PFSK-1 (cell line): Measurements from ENCODE around the gene APLN.

Experiments
- FOXP2 ChIP-seq: optimal IDR thresholded peaks from 2 replicates; pipeline ENCODE3; 2011; ENCODE audit warnings: borderline replicate concordance, control low read depth, inconsistent platforms; ENCODE audit not compliant: insufficient read depth; ENCODE audit errors: extremely low read length, extremely low read depth
- POLR2AphosphoS5 ChIP-seq: IDR thresholded peaks from 2 replicates; pipeline ENCODE4 v1.6.1; 2012; ENCODE audit warnings: low read depth, mild to moderate bottlenecking, control low read depth, low read length, moderate library complexity
- REST ChIP-seq, 2 experiments: IDR thresholded peaks; 2 replicates each; pipeline versions ENCODE4 v1.6.1 to v1.8.0; 2011 to 2012; ENCODE audit warnings: low read depth in 2 of 2, low read length in 2 of 2, control low read depth in 1 of 2, inconsistent platforms in 1 of 2, mild to moderate bottlenecking in 1 of 2, moderate library complexity in 1 of 2; ENCODE audit not compliant: insufficient read depth in 1 of 2
- SIN3A ChIP-seq: IDR thresholded peaks from 2 replicates; pipeline ENCODE4 v1.6.1; 2012; ENCODE audit warnings: mild to moderate bottlenecking, low read length, moderate library complexity, borderline replicate concordance; ENCODE audit not compliant: insufficient read depth
- TAF1 ChIP-seq: IDR thresholded peaks from 2 replicates; pipeline ENCODE4 v1.6.1; 2012; ENCODE audit warnings: low read length, control low read depth, borderline replicate concordance; ENCODE audit not compliant: insufficient read depth

Gene APLN

GRCh38 chrX:129641469-129641868 is 13.3 kb downstream of the APLN start:
- no peak for TF ChIP-seq SIN3A
- no peak for TF ChIP-seq POLR2AphosphoS5
- TF ChIP-seq TAF1: no peak
- no peak for TF ChIP-seq FOXP2
- TF ChIP-seq REST (IDR thresholded peaks at IDR 0.05; ENCODE audit: insufficient read depth in 1 of 2, low read depth in 2 of 2, low read length in 2 of 2): no peak

GRCh38 chrX:129640737-129641136 is 14.0 kb downstream of the APLN start:
- no peak for TF ChIP-seq FOXP2
- TF ChIP-seq POLR2AphosphoS5: no peak
- no peak for TF ChIP-seq SIN3A

- no peak for TF ChIP-seq SIN3A
- no peak for TF ChIP-seq POLR2AphosphoS5
- no peak for TF ChIP-seq REST (IDR thresholded peaks at IDR 0.05; ENCODE audit: insufficient read depth in 1 of 2, low read depth in 2 of 2, low read length in 2 of 2)
- no peak for TF ChIP-seq FOXP2
- TF ChIP-seq TAF1: no peak
These were observed 15.8 kb downstream of the APLN start for GRCh38 chrX:129638917-129639316.

- no peak for TF ChIP-seq REST (IDR thresholded peaks at IDR 0.05; ENCODE audit: insufficient read depth in 1 of 2, low read depth in 2 of 2, low read length in 2 of 2)
- no peak for TF ChIP-seq FOXP2
- TF ChIP-seq POLR2AphosphoS5: no peak
- TF ChIP-seq SIN3A: no peak
- TF ChIP-seq TAF1: no peak
These were observed 17.3 kb downstream of the APLN start for GRCh38 chrX:129637217-129638109.

GRCh38 chrX:129636175-129636681 is 18.5 kb downstream of the APLN start:
- TF ChIP-seq REST (IDR thresholded peaks at IDR 0.05; ENCODE audit: insufficient read depth in 1 of 2, low read depth in 2 of 2, low read length in 2 of 2) (no peak), TAF1 (no peak), FOXP2 (no peak), SIN3A (no peak), POLR2AphosphoS5 (no peak)
